NCI-H446 treated with DMSO at 0.1 percent for 48 hours (cell line): ENCODE measurements around the gene ONECUT1.
A peak's percentile ranks its signal among the peaks of the same experiment; 100 is the strongest.
"Not testable (repeated sequence)": the region's sequence is repeated elsewhere in the genome, so short reads cannot be mapped to it uniquely, and the experiment has no call there.

Source experiments
- DNase-seq: peaks from one replicate; lab custom pipeline; 2025; lab: John Stamatoyannopoulos, UW

The ONECUT1 gene

DNA sequence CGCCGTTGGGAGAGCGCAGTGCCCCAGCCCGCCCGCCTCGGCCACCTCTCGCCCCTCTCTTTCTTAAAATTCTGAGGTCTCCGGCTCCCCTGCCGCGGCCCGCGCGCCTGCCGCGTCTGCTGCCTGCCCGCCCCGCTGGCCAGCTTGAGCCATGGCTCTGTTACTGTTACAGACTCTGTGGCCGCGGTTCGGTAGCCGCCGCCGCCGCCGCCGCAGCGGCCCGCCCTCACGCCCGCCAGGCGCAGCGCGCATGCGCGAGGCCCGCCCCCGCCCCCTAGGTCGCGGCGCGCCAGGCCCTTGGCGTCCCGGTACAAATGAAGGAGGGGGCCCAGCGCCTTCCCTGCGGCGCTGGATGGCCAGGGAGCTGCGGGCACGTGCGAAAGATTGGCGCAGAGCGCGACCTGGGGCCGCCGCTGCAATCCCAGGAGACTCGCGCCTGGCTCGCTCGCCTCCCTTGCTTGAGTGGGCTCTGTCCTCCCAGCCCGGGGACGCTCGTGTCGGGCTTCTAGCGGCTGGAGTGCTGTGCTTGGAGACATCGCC lies at the start of gene ONECUT1:
ONECUT1 (minus strand) TSS at position 168 of the 540 bp plus-strand sequence. CDS start 452 bp downstream, outside the sequence.
- DNase-seq: peak; percentile 30

DNA sequence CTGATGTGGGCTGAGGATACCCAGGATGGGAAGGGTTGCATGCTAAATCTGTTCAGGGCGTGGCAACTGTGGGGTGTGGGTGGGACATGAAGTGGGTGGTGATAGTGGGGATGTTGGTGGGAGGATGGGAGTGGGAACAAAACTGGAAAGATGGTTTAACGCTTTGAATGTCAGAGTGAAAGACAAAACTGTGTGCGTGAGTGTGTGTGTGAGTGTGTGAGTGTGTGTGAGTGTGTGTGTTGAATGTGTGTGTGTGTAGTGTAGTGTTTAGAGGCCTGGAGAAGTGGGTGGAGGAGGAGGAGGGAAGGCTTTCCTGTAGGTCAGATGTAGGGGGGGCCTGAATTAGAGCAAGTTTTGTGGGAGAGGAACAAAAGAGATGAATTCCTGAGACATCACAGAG lies 44.2 kb upstream of the ONECUT1 start:
- DNase-seq: no peak

DNA sequence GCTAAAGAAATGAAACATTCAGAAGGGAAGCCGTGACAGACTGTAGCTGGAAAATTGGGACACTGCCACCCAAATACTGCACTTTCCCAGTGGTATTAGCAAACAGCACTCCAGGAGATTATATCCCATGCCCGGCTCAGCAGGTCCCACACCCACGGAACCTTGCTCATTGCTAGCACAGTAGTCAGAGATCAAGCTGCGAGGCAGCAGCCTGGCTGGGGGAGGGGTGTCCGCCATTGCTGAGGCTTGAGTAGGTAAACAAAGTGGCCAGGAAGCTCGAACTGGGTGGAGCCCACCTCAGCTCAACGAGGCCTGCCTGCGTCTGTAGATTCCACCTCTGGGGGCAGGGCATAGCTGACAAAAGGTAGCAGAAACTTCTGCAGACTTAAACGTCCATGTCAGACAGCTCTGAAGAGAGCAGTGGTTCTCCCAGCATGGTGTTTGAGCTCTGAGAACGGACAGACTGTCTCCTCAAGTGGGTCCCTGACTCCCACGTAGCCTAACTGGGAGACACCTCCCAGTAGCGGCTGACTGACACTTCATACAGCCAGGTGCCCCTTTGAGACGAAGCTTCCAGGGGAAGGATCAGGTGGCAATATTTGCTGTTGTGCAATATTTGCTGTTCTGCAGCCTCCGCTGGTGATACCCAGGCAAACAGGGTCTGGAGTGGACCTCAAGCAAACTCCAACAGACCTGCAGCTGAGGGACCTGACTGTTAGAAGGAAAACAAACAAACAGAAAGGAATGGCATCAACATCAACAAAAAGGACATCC lies 34.2 kb upstream of the ONECUT1 start:
- DNase-seq: not testable (repeated sequence)

DNA sequence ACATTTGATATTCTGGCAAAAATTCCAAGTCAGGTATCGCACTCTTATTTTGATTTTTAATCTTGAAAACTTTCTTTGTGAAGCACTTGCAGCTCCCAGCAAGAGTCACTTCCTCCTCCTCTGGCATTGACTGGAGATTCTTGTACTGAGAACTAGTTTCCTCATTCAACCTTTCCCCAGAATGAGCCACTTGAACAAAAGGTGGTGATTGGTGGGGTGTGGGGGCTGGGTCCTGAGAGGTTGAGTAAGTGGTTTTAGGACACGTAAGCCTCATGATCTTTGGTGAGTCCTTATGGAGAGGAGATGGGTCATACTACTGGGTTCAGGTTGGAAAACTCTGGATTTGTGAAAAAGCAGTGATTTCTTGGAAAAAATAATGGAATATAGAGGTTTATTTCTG lies 32.3 kb upstream of the ONECUT1 start:
- DNase-seq: no peak

DNA sequence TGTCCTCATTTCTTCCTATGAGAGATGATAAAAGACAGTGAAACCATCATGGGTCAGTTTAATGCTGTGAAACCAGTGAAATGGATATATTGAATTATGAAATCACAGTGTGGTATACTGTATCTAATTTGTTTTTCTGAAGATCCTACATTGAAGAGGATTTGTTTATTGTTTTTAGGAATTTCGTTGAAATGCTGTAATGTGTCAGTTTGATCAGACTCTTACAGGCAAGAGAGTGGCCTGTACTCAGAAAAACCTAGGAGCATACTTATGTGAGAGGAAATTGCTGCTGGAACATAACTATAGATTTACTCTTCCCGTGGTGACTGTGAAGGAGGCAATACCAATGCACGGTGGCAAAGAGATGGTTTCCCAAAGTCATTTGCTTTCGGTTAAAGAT lies 29.1 kb upstream of the ONECUT1 start:
- DNase-seq: no peak

DNA sequence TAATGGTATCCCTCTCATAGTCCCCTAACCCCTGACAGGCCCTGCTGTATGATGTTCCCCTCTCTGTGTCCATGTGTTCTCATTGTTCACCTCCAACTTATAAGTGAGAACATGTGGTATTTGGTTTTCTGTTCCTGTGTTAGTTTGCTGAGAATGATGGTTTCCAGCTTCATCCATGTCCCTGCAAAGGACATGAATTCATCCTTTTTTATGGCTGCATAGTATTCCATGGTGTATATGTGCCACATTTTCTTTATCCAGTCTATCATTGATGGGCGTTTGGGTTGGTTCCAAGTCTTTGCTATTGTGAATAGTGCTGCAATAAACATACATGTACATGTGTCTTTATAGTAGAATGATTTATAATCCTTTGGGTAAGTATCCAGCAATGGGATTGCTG lies 25.8 kb upstream of the ONECUT1 start:
- DNase-seq: not testable (repeated sequence)

DNA sequence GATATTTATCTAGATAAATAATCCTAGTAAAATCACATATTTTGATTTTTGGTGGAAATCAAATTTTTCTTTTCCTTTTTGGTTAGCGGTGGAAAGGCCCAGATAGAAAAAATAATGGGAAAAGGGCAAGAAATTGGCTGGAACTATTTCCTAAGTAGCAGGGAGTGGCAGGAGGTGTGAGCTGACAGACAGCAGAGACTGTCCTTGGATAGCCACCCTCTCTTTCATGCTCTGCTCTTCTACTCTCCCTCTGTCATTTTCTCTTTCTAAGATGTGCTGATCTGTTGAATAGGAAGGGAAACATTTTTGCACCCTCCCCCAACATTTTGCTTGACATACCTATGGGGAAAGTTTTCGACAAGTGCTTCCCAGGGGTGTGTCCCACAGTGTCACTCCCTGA lies 18.9 kb upstream of the ONECUT1 start:
- no peak for DNase-seq

DNA sequence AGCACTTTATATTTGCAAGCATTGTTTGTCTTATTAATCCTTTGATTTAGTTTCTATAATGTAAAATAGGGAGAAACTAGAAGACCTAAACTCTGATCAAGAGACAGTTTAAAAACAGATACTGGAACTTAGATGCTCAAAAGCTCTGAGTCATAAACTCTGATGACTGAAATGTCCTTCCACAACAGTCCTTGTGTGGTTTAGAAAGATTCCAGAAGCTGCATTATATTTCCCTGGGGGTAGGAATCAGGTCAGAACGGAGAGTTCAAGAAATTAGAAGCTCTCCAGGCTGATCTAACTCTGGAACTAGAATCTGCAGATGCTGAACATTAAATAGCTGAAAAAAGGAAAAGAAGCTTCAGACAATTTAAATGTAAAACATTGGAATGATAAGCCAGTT lies 18.3 kb upstream of the ONECUT1 start:
- no peak for DNase-seq

DNA sequence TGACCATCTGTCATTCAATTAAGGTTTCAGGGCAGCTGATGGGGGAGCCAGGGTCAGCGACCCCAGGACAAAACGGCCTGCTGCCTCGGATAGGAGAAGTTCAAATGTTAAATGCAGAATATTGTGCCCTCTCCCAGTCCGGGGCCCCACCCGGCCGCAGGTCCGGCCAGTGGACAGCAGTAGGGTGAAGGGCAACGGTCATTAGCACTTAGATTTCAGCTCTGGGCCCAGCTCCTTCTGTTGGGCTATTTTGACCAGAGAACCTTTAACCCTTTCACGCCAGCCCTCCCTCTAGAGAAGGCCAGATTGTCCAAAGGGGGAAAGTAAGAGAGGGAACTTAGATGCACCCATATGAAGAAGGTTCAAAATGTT lies 16.1 kb upstream of the ONECUT1 start:
- DNase-seq: no peak

DNA sequence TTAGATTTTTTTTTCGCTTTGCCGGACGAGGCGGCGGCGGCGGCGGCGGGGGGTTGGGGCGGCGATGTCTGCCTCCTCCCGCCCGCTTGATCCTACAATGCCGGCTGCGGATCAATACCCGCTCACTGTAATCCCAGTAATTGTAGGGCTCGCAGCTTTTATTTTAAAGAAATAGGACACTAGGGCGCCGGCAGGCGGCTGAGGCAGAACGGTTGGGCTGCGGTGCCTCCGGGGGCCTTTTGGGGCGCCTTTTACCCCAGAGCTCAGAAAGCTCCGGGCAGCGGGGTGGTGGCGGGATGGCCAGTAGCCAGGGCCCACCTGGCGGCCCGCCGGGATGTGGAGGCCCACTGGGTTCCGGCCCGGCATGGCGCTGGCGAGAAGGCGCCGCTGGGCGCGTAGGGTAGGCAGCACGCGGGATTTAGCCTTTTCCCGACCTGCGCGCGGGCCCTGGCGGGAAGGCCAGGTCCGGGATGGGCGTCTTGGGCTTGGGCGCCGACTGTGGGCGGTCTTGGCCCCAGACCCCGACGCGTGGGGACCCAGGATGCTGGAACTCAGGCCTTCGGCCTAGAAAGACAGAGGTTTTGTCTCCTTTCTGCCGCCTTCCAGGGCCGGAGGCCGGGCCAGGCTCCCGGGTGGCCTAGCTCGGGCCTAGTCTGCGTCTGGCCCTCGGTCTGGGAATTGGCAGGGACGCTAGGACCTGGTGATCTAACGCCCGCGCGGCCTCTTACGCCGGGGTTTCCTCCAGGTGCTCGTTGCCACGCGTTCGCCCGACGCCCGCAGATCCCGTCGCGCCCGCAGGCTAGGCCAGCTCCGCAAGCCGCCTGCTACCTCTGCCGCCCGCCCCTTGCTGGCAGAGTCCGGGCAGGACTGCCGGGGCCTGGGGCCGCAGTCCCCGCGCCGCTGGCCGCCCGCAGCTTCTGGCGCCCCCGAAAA lies 15.5 kb upstream of the ONECUT1 start:
- DNase-seq: no peak

DNA sequence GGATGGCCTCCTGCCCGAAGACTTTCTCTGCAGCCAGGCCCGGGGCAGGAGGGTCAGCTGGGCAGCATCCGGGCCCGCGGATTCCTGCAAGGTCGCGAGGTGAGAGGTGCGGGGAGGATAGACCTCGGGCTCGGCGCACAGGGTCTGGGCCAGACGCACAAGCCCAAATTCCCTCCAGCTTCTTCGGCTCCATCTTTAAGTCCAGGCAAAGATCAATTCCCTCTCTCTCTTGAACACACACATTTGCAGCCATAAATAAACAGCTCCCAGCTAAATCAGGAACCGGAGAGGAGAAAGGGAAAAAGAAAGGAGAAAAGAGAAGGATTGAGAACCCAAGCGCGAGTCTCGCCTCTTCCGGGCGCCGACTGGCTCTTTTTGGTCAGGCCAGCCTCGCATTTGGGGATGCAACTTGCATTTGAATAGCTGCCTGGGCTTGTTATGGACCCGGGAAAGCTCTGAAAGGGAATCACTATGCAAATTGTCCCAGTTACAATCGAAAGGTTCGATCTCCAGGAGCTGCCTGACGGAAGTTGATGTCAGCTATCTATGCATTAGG lies 14.5 kb upstream of the ONECUT1 start:
- DNase-seq: no peak

DNA sequence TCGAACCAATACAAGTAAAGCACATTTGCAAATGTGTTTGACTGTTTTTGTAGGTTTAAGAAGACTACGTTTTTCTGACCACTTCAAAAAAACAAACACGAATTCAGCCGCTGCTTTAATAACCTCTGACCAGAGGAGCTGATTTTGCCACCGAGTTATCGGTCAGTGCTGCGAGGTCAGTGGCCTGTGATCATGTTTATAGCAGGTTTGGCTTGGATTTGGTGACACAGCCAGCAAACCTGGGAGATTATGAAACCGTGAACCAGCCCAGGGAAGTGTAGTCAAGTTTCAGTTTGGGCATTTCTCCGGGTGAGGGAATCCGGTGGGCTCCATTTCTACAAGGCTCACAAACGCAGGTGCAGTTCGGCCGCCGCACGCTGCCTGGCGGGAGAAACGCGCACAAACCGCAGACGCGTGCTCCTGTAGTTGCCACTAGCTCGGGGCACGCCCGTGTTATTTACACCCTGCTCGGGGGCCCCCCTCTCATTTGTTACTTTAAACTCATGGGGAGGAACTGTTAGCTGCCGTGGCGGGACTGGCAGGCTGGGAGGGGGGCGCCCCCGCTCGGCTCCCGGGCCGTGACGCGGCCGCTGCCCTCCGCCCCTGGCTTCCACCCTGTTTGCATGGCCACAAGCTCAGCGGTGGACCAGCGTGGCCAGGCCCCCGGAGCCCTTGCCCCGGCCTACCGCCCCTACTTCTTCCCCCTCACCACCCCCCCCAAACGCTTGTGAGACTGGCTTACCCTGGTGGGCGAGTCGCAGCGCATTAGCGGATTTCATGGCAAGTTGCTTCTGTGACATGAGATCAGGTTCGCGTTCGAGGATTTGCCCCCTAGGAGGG lies 13.6 kb upstream of the ONECUT1 start:
- DNase-seq: no peak

DNA sequence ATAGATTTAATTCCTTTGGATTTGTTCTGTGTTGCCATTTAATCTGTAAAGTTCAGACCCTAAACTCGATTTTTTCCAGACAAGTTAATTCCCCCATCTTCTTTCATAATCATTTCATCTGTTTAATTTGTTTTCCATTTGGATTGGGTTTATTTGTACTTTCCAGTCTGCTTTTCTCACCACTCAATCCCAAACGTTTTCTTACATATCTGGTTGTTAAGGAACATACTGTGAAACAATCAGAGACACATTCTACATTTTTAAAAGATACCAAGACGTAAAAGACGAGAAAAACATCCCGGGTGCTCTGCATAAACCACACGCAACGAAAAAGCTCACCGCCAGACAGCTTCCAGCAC lies 13.0 kb upstream of the ONECUT1 start:
- DNase-seq: no peak

DNA sequence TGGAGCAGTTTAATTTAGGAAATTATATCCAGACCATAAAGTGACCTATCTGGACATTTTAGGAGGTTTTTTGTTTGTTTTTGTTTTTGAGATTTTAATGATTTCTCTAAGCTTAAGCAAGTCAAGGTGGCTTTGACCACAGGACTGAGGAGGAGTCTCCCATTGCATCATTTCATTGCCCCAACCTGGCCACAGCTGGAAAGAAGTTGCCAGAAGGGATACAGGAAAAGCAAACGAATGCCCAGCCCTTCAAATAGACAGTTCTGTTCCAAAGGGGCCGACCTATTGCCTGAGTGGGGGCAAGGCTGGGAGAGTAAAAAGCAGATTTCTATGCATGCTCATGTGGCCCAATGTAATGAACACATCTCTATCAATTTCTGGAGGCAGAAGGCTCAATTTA lies 12.0 kb upstream of the ONECUT1 start:
- DNase-seq: no peak

DNA sequence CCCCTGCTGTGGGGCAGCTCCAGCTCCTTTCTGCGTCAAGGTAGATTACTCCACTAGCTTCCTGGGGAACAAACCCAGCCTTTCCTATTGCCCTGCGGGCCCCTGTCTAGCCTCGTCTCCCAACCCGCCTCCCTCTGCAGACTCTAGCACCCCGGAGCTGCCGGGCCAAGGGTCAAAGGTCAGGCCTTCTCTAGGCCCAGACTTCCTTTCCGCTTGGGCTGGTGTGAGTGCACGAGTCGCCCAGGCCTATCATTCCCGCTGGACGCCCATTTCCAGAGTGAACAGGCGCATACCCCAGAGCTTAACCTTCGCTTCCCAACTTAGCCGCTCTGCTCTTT lies 11.6 kb upstream of the ONECUT1 start:
- DNase-seq: no peak

DNA sequence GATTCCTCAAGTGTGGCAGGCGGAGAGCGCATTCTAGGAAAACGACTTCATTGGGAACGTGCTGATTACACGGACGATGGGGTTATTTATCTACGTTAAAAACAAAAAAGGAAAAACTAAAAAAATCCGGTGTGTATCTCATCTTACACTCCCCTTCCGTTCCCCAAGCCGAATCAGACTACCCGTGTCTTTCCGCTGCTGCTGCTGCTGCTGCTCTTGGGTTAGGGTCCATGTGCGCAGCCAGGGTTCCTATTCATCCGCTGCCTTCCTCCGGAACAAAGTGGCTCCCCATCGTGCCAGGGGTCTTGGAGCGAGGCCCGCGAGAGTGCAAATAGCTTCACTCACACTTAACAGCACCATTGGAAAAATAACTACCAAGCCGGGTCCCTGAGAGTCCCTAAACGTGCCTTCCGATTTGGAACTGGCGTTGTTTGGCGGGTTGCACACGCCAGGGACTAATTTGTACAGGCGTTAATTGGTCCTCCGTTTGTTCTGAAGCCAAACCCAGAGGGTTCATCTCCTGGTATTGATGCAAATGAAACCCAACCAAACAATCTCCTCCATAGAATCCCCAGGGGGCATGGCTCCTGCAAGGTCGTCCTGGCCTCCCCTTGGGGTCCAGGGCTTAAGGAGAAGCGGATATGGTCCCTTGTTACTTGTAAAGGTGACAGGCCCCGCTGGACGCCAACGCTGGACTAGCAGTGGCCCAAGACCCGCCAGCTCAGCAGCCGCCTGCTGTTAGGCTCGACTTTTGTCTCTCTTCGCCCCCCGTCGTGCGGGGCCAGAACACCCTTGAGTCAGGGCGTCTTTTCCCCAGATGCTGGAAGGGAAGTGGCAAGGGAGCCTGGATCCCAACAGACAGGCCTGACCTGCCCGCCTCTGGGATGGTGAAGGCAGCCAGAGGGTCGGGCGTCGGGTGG lies 11.0 kb upstream of the ONECUT1 start:
- DNase-seq: no peak

DNA sequence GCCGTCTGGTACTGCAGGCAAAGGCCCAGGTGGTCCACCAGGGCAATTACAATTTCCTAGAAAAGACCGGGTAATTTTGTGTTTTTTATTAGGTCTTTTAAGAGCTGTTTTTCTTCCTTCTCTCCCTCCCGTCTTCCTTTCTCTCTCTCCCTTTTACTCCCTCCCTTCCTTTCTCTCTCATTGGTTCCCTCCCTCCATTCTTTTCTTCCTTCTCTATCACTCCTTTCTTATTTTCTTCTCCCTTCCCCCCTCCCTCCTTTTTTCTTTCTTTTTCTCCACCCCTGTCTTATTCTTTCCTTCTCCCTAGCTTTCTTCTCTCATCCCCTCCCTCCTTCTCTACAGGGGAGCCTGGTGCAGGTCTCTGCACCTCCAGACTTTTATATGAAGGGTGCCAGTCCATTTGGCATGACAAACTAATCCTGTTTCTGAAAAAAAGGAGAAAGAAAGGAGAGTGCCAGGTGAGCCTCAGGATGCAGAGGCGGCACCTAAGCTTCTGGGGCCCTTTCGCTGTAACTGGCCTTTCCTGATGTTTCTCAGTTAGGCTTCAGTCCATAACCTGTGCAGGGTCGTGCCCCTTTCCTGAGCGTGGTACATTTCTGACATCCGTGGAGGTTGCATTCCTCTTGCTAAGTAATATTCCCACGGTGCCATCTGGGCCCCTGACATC lies 9.1 kb upstream of the ONECUT1 start:
- DNase-seq: no peak

DNA sequence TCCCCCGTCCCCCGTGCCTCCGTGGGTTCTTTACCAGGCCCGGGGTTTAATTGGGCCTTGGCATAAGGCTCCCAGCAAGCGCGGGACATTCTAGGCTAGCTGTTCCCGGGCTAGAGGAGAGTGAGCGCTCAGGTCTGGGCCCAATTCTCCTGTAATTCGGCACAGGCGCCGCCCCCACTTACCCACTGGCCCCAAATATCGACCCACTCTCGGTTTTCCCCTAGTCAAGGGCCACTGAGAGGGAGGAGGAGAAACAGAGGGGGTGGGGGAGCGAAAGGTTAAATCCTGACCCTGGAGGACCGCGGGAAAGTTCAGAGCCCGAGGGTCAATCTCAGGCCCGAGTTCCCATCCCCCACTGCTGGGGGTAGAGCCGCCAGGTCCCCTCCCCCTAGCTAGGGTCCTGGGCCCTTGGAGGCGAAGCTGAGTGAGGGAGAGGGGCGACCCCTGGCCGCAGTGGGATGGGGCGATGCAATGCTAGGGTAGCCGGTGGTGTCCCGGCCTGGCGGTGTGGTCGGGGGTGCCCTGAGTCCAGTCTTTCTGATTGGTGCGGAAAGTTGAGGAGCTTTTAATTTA lies 8.5 kb upstream of the ONECUT1 start:
- DNase-seq: no peak

DNA sequence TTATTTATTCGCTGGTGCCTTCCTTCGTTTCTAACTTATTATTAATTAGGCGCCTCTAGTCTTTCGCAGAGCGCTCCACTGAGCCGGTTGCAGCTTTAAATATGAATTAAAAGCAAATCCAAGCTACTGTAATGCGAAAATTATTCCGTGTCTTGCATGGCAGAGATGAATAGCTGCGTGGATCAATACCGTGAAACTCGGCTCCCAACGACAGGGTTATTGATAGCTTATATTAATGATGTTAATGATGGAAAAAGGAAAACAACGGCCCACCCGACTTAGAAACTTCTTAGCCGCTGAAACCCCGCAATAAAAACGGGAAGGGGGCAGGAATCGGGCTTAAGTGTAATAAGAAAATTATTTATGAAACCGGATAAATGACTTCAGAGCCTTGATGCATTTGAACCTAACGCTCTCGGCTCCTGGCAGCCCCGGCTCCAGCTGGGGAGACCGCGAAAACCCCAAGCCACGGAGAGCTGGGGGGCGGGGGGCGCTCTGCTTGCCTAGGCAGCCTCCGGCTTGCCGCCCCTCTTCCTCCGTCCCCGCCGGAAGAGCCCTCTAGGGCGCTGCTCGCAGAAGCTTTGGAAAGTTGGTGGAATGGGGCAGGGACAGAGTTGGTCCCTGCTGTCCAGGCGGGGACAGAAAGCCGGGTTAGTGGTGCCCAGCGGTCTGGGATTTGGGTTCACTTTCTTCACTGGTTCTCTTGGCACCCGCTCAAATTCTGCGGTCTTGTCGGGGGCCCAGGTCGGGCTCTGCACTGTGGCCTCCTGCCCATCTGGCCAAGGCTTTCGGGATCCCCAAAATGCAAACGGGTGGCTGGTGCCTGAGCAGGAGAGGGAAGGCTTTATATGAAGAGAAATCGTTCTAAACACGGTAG lies 7.7 kb upstream of the ONECUT1 start:
- DNase-seq: no peak
